Coronary artery (tissue), 2 donors: ENCODE measurements around the gene USP32.
"Not testable (repeated sequence)": the region's sequence is repeated elsewhere in the genome, so short reads cannot be mapped to it uniquely, and the experiment has no call there.

Experiments used
- DNase-seq: peaks from one replicate; pipeline ENCODE4 v3.0.0-alpha.2; 2017; ENCODE audit warnings: low spot score
- H3K27ac ChIP-seq, 2 donors: fragments of 200-600 bp; sonication (generic); one replicate each; pipeline ENCODE4 v1.5.1; 2016 to 2019
- H3K4me3 ChIP-seq: fragments of 200-600 bp; sonication (generic); 2 replicates; pipeline ENCODE4 v1.5.1; 2016; ENCODE audit warnings: mild to moderate bottlenecking, moderate library complexity
- TF ChIP-seq, protein P1 (sequence below): fragments of 200-600 bp; sonication (generic); IDR thresholded peaks from one replicate; pipeline ENCODE4 v1.5.1; 2019; ENCODE audit warnings: antibody characterized with exemption

Gene USP32

GRCh38 chr17:60390925-60391470 lies 935 bp downstream of the USP32 start:
- Histone ChIP-seq H3K27ac (peak overlapping the region; percentile 90), H3K4me3 (peak overlapping the region; percentile 84)
- DNase-seq = no peak
- TF ChIP-seq, protein P1, sequence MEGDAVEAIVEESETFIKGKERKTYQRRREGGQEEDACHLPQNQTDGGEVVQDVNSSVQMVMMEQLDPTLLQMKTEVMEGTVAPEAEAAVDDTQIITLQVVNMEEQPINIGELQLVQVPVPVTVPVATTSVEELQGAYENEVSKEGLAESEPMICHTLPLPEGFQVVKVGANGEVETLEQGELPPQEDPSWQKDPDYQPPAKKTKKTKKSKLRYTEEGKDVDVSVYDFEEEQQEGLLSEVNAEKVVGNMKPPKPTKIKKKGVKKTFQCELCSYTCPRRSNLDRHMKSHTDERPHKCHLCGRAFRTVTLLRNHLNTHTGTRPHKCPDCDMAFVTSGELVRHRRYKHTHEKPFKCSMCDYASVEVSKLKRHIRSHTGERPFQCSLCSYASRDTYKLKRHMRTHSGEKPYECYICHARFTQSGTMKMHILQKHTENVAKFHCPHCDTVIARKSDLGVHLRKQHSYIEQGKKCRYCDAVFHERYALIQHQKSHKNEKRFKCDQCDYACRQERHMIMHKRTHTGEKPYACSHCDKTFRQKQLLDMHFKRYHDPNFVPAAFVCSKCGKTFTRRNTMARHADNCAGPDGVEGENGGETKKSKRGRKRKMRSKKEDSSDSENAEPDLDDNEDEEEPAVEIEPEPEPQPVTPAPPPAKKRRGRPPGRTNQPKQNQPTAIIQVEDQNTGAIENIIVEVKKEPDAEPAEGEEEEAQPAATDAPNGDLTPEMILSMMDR = no peak

DNA sequence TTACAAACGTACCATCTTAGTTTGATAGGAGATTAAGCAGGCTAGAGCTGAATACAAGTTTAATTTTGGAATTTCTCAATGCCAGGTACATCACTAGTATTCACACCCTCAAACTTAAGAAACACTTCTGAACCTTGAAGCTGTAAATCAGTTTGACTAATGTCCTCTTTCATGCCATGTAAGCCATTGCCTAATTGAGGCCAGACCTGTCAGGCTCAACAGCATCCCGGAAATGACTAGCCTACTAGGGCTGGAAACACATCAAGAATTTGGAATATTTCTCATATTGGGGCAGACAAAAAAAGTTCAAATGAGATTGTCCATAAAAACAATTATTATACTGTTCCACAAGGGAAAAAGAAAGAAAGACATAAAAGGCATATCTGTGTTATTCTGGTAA lies 1.7 kb downstream of the USP32 start:
- H3K27ac ChIP-seq = peak overlapping the region in 1 of 2 donors; percentile 90
- TF ChIP-seq, protein P1 = no peak
- H3K4me3 ChIP-seq = peak overlapping the region; percentile 84
- no peak for DNase-seq

DNA sequence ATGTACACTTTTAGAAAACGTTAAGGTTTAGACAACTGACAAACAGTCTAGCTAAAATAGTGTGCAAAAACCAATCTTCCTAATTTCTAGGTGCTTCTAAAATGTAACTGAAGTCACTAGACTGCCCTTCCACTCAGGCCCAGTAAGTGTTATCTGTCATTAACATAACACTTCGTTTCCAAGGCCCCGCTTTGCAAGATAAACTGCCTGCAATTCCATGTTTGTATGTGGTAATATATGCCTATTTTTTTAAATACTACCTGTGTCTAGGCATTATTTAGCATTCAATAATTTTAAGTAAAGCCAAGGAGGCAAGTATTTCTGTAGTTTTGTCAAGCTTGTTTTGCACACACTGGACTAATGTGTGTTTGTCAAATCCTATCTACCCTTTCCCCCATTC lies 3.2 kb downstream of the USP32 start:
- Histone ChIP-seq H3K27ac (no peak overlapping the region), H3K4me3 (no peak overlapping the region)
- TF ChIP-seq, protein P1 = no peak
- DNase-seq = no peak

DNA sequence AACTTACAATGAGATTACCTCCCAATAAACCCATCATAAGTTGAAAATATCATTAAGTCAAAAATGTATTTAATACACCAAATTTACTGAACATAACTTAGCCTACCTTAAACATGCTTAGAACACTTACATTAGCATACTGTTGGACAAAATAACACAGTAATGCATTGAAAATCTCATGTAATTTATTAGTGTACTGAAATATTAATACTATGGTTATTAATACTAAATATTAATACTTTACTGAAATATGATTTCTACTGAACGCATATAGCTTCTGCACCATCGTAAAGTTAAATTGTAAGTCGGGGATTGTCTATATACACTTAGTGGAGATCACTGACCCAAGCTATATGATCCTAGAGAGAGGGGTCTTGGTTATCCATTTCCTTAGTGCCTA lies 4.3 kb downstream of the USP32 start:
- no peak overlapping the region for H3K27ac ChIP-seq
- TF ChIP-seq, protein P1 = no peak
- H3K4me3 ChIP-seq = no peak overlapping the region
- no peak for DNase-seq

DNA sequence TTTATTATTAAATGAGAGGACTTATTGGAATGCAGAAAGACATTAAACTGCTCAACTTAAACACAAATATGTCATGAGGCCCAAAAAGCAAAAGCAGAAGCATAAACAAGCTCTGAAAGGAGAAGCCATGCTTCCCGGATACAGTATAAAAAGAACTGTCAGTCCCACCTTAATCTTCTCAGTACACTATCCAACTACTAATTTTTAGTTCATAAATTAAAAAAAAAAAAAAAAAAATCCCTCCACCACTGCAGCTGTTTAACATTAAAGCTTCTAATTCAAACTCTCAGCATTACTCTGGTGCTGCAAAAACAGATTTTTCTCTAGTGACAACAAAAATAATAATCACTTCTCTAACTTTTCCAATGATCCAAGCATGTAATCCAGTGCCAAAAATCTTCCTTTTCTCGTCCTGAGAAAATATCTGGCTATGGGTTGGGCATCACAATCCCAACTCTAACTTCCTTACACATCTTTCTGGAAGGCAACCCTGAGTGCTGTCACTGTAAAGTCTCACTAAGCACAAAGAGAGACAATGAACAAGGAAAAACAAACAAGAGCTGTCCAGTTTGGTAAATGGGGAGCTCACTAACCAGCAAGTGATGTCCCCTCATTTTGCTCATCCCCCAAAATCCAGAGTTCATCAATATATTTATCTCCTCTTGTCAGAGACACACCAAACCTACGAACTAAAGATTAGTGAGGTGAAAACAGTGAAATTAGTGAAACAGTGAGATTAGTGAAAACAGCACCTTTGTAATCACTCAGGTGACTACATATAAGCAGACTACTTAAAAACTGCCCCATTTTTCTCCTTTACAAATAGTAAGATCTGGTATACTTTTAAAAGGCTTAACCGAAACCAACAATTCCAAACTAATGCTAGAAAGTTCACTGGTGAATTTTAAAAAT lies 5.5 kb downstream of the USP32 start:
- DNase-seq = no peak
- Histone ChIP-seq H3K4me3 (no peak overlapping the region), H3K27ac (no peak overlapping the region)
- TF ChIP-seq, protein P1 = no peak

GRCh38 chr17:60384921-60385320 lies 7.0 kb downstream of the USP32 start:
- not testable (repeated sequence) for DNase-seq, H3K27ac ChIP-seq, H3K4me3 ChIP-seq

DNA sequence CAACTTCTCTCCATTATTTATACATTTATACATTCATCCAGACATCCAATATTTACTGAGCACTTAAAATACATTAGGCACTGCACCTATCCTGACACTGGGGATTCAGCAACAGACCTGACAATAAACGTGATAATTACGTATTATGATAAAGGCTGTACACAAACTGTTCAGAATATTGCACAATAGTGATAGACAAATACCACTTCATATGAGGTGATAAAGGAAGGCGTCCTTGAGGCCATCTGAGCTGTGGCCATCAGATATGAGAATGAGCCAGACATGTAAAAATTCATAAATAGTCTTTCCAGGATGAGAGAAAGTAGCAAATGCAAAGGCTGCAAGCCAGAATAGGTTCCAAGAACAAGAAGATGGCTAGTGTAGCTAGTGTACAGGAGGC lies 8.6 kb downstream of the USP32 start:
- Histone ChIP-seq H3K27ac (no peak overlapping the region), H3K4me3 (no peak overlapping the region)
- TF ChIP-seq, protein P1 = no peak
- DNase-seq = no peak
